A549 (cell line): Measurements from ENCODE around the gene CLCNKA.

Experiments
- CTCF ChIP-seq: fragments of >200 bp; sonication (Bioruptor Twin); formaldehyde crosslinking; IDR thresholded peaks from 3 replicates; pipeline ENCODE4 v1.5.1; 2016
- EP300 ChIP-seq, 2 experiments: fragments of >200 bp; sonication (Bioruptor Twin); formaldehyde crosslinking; IDR thresholded peaks; 2 replicates in 1 of 2; 3 replicates in 1 of 2; pipeline ENCODE4 v1.6.1; 2016 to 2017
- NFE2L2 ChIP-seq: fragments of 150-350 bp; conservative IDR thresholded peaks from 2 replicates; pipeline ENCODE4 v1.6.1; 2014; ENCODE audit warnings: low read length
- NR3C1 ChIP-seq: fragments of >200 bp; sonication (Bioruptor Twin); formaldehyde crosslinking; IDR thresholded peaks from 3 replicates; pipeline ENCODE4 v1.6.1; 2017
- POLR2A ChIP-seq: IDR thresholded peaks from 2 replicates; pipeline ENCODE4 v1.6.1; 2012; ENCODE audit warnings: mild to moderate bottlenecking, low read length
- REST ChIP-seq: fragments of 200-600 bp; sonication (generic); IDR thresholded peaks from 2 replicates; pipeline ENCODE4 v1.6.1; 2016; ENCODE audit warnings: antibody characterized with exemption, mild to moderate bottlenecking, moderate library complexity

- no peak for TF ChIP-seq CTCF
- TF ChIP-seq EP300 (IDR thresholded peaks at IDR 0.05): no peak
- no peak for TF ChIP-seq POLR2A
- TF ChIP-seq NR3C1: no peak
- no peak for TF ChIP-seq NFE2L2
- TF ChIP-seq REST: no peak
These were observed 28.2 kb upstream of the CLCNKA start for GRCh38 chr1:15993666-15994065.
